Activated naive CD8-positive, alpha-beta T cell treated with anti-CD3 and anti-CD28 coated beads for 36 hours (primary cell): Measurements from ENCODE around the gene CCL28. TPM values are rescaled to one million over a fixed set of nuclear protein-coding genes. Genes with fewer than 3 reads are reported as not detected.
"Not testable (repeated sequence)": the region's sequence is repeated elsewhere in the genome, so short reads cannot be mapped to it uniquely, and the experiment has no call there.

Experiments
- DNase-seq: peaks from one replicate; pipeline ENCODE4 v3.0.0; 2021
- H3K27ac Mint-ChIP-seq: one replicate; pipeline ENCODE4 v1.8.0; 2022; ENCODE audit warnings: mild to moderate bottlenecking, moderate library complexity, mixed read lengths
- H3K27me3 Mint-ChIP-seq: one replicate; pipeline ENCODE4 v1.8.0; 2022; ENCODE audit warnings: mild to moderate bottlenecking, mixed read lengths
- H3K36me3 Mint-ChIP-seq: one replicate; pipeline ENCODE4 v1.8.0; 2021; ENCODE audit warnings: mild to moderate bottlenecking, mixed read lengths
- H3K4me1 Mint-ChIP-seq: one replicate; pipeline ENCODE4 v1.8.0; 2021; ENCODE audit warnings: mixed read lengths
- H3K4me3 Mint-ChIP-seq: one replicate; pipeline ENCODE4 v1.8.0; 2022; ENCODE audit warnings: mild to moderate bottlenecking, moderate library complexity, mixed read lengths
- H3K9me3 Mint-ChIP-seq: one replicate; pipeline ENCODE4 v1.8.0; 2022; ENCODE audit warnings: mixed read lengths
- total RNA-seq, 2 experiments: library from RNA; stranded (reverse); gene quantifications; one replicate each; pipeline ENCODE4 v1.2.3, GENCODE V29; 2021

The CCL28 gene
- total RNA-seq, 2 experiments from 2014 or later = 11.9 to 13.4 TPM

GRCh38 chr5:43376496-43377140 lies 35.6 kb downstream of the CCL28 start:
- H3K27me3 Mint-ChIP-seq = no peaks in the 10 kb centered on the region
- no peak overlapping the region for H3K27ac Mint-ChIP-seq
- no peaks in the 10 kb centered on the region for H3K4me1 Mint-ChIP-seq
- no peak overlapping the region for H3K4me3 Mint-ChIP-seq
- H3K36me3 Mint-ChIP-seq = peaks cover 38% of the 10 kb centered on the region
- no peaks in the 10 kb centered on the region for H3K9me3 Mint-ChIP-seq
- no peak for DNase-seq

GRCh38 chr5:43371821-43372220 lies 40.4 kb downstream of the CCL28 start:
- Mint-ChIP-seq H3K36me3 (peaks cover 43% of the 10 kb centered on the region), H3K9me3 (peaks cover 15% of the 10 kb centered on the region), H3K4me1 (no peaks in the 10 kb centered on the region), H3K27me3 (no peaks in the 10 kb centered on the region), H3K4me3 (no peak overlapping the region), H3K27ac (no peak overlapping the region)
- no peak for DNase-seq

GRCh38 chr5:43370352-43370751 lies 41.8 kb downstream of the CCL28 start:
- H3K4me1 Mint-ChIP-seq = no peaks in the 10 kb centered on the region
- H3K27ac Mint-ChIP-seq = no peak overlapping the region
- H3K36me3 Mint-ChIP-seq = peaks cover 38% of the 10 kb centered on the region
- peaks cover 17% of the 10 kb centered on the region for H3K9me3 Mint-ChIP-seq
- no peak for DNase-seq
- H3K27me3 Mint-ChIP-seq = no peaks in the 10 kb centered on the region
- H3K4me3 Mint-ChIP-seq = no peak overlapping the region

GRCh38 chr5:43369651-43370050 lies 42.5 kb downstream of the CCL28 start:
- Mint-ChIP-seq H3K4me1 (no peaks in the 10 kb centered on the region), H3K4me3 (no peak overlapping the region), H3K27me3 (no peaks in the 10 kb centered on the region), H3K9me3 (peaks cover 19% of the 10 kb centered on the region), H3K27ac (no peak overlapping the region), H3K36me3 (peaks cover 38% of the 10 kb centered on the region)
- no peak for DNase-seq

GRCh38 chr5:43367909-43368669 lies 44.1 kb downstream of the CCL28 start:
- H3K27ac Mint-ChIP-seq = no peak overlapping the region
- peaks cover 27% of the 10 kb centered on the region for H3K36me3 Mint-ChIP-seq
- H3K9me3 Mint-ChIP-seq = peaks cover 19% of the 10 kb centered on the region
- H3K4me3 Mint-ChIP-seq = no peak overlapping the region
- no peaks in the 10 kb centered on the region for H3K4me1 Mint-ChIP-seq
- no peaks in the 10 kb centered on the region for H3K27me3 Mint-ChIP-seq
- no peak for DNase-seq

- Mint-ChIP-seq H3K4me3 (no peak overlapping the region), H3K27ac (no peak overlapping the region), H3K36me3 (peaks cover 26% of the 10 kb centered on the region), H3K27me3 (no peaks in the 10 kb centered on the region), H3K9me3 (peaks cover 19% of the 10 kb centered on the region), H3K4me1 (no peaks in the 10 kb centered on the region)
- DNase-seq = no peak
These were observed 44.7 kb downstream of the CCL28 start for GRCh38 chr5:43367453-43367852.

GRCh38 chr5:43366680-43367246 lies 45.4 kb downstream of the CCL28 start:
- not testable (repeated sequence) for DNase-seq, H3K27me3 Mint-ChIP-seq, H3K4me3 Mint-ChIP-seq, H3K27ac Mint-ChIP-seq, H3K4me1 Mint-ChIP-seq
- peaks cover 28% of the 10 kb centered on the region for H3K36me3 Mint-ChIP-seq
- H3K9me3 Mint-ChIP-seq = peaks cover 19% of the 10 kb centered on the region

- H3K4me1 Mint-ChIP-seq, H3K4me3 Mint-ChIP-seq, H3K27me3 Mint-ChIP-seq, H3K27ac Mint-ChIP-seq, DNase-seq: not testable (repeated sequence)
- Mint-ChIP-seq H3K36me3 (peaks cover 21% of the 10 kb centered on the region), H3K9me3 (peaks cover 30% of the 10 kb centered on the region)
These were observed 47.0 kb downstream of the CCL28 start for GRCh38 chr5:43365155-43365554.

- Mint-ChIP-seq H3K27ac (no peak overlapping the region), H3K4me3 (no peak overlapping the region), H3K4me1 (no peaks in the 10 kb centered on the region), H3K36me3 (peaks cover 19% of the 10 kb centered on the region), H3K27me3 (no peaks in the 10 kb centered on the region), H3K9me3 (peaks cover 39% of the 10 kb centered on the region)
- no peak for DNase-seq
These were observed 48.6 kb downstream of the CCL28 start for GRCh38 chr5:43363445-43364152.

GRCh38 chr5:43362725-43363435 lies 49.3 kb downstream of the CCL28 start:
- Mint-ChIP-seq H3K9me3 (peaks cover 35% of the 10 kb centered on the region), H3K4me1 (no peaks in the 10 kb centered on the region), H3K4me3 (no peak overlapping the region), H3K36me3 (peaks cover 17% of the 10 kb centered on the region), H3K27me3 (no peaks in the 10 kb centered on the region), H3K27ac (no peak overlapping the region)
- no peak for DNase-seq

GRCh38 chr5:43358726-43359125 lies 53.5 kb downstream of the CCL28 start:
- Mint-ChIP-seq H3K27ac (no peak overlapping the region), H3K4me3 (no peak overlapping the region), H3K4me1 (no peaks in the 10 kb centered on the region), H3K36me3 (peaks cover 4% of the 10 kb centered on the region), H3K9me3 (peaks cover 25% of the 10 kb centered on the region), H3K27me3 (no peaks in the 10 kb centered on the region)
- DNase-seq = no peak

- Mint-ChIP-seq H3K27ac (no peak overlapping the region), H3K4me1 (no peaks in the 10 kb centered on the region), H3K9me3 (peaks cover 25% of the 10 kb centered on the region), H3K27me3 (no peaks in the 10 kb centered on the region), H3K36me3 (peaks cover 4% of the 10 kb centered on the region), H3K4me3 (no peak overlapping the region)
- no peak for DNase-seq
These were observed 53.9 kb downstream of the CCL28 start for GRCh38 chr5:43358301-43358700.

- no peak for DNase-seq
- Mint-ChIP-seq H3K36me3 (peaks cover 4% of the 10 kb centered on the region), H3K9me3 (peaks cover 25% of the 10 kb centered on the region), H3K27ac (no peak overlapping the region), H3K27me3 (no peaks in the 10 kb centered on the region), H3K4me3 (no peak overlapping the region), H3K4me1 (no peaks in the 10 kb centered on the region)
These were observed 54.3 kb downstream of the CCL28 start for GRCh38 chr5:43357878-43358281.

- DNase-seq = no peak
- Mint-ChIP-seq H3K9me3 (peaks cover 25% of the 10 kb centered on the region), H3K4me3 (no peak overlapping the region), H3K27me3 (no peaks in the 10 kb centered on the region), H3K36me3 (peaks cover 3% of the 10 kb centered on the region), H3K4me1 (no peaks in the 10 kb centered on the region), H3K27ac (no peak overlapping the region)
These were observed 55.1 kb downstream of the CCL28 start for GRCh38 chr5:43357067-43357466.

- no peak for DNase-seq
- Mint-ChIP-seq H3K4me3 (no peak overlapping the region), H3K36me3 (no peaks in the 10 kb centered on the region), H3K4me1 (no peaks in the 10 kb centered on the region), H3K27ac (no peak overlapping the region), H3K27me3 (peaks cover 6% of the 10 kb centered on the region), H3K9me3 (peaks cover 9% of the 10 kb centered on the region)
These were observed 57.4 kb downstream of the CCL28 start for GRCh38 chr5:43354774-43355173.
